HG03469 (cell line): Measurements from ENCODE around the gene DHX29.
"Not testable (repeated sequence)": the region's sequence is repeated elsewhere in the genome, so short reads cannot be mapped to it uniquely, and the experiment has no call there.

ENCODE experiments used
- ATAC-seq: cut with Tn5 transposase; IDR thresholded peaks from one replicate; pipeline ENCODE4 v1.9.1; 2021; ENCODE audit warnings: mild to moderate bottlenecking, moderate library complexity, moderate number of reproducible peaks; ENCODE audit not compliant: unreplicated experiment

Gene DHX29

GRCh38 chr5:55318237-55318636 lies 10.7 kb upstream of the DHX29 start:
- ATAC-seq: not testable (repeated sequence)

GRCh38 chr5:55316837-55317236 lies 9.3 kb upstream of the DHX29 start:
- ATAC-seq: no peak

- ATAC-seq: no peak
Observed at GRCh38 chr5:55316289-55316688, 8.8 kb upstream of the DHX29 start.

GRCh38 chr5:55313870-55314617 lies 6.5 kb upstream of the DHX29 start:
- ATAC-seq: no peak

GRCh38 chr5:55308254-55308836 lies 851 bp upstream of the DHX29 start:
- ATAC-seq: no peak

- no peak for ATAC-seq
Observed at GRCh38 chr5:55306641-55307382, 682 bp downstream of the DHX29 start.

- ATAC-seq: no peak
Observed at GRCh38 chr5:55305345-55305744, 2.1 kb downstream of the DHX29 start.

- ATAC-seq: no peak
Observed at GRCh38 chr5:55304584-55304983, 2.9 kb downstream of the DHX29 start.

GRCh38 chr5:55303238-55303690 lies 4.2 kb downstream of the DHX29 start:
- ATAC-seq: no peak

- ATAC-seq: no peak
Observed at GRCh38 chr5:55300890-55301289, 6.6 kb downstream of the DHX29 start.

GRCh38 chr5:55294935-55295334 lies 12.6 kb downstream of the DHX29 start:
- ATAC-seq: no peak

GRCh38 chr5:55290991-55291390 lies 16.5 kb downstream of the DHX29 start:
- no peak for ATAC-seq

- no peak for ATAC-seq
Observed at GRCh38 chr5:55289808-55290207, 17.7 kb downstream of the DHX29 start.

GRCh38 chr5:55286411-55286933 lies 21.0 kb downstream of the DHX29 start:
- ATAC-seq: no peak

- ATAC-seq: no peak
Observed at GRCh38 chr5:55278778-55279177, 28.7 kb downstream of the DHX29 start.

- no peak for ATAC-seq
Observed at GRCh38 chr5:55276771-55277170, 30.7 kb downstream of the DHX29 start.

GRCh38 chr5:55258339-55258738 lies 49.2 kb downstream of the DHX29 start:
- ATAC-seq: no peak

- no peak for ATAC-seq
Observed at GRCh38 chr5:55254802-55255201, 52.7 kb downstream of the DHX29 start.

- ATAC-seq: no peak
Observed at GRCh38 chr5:55250064-55250463, 57.4 kb downstream of the DHX29 start.

GRCh38 chr5:55241746-55242145 lies 65.7 kb downstream of the DHX29 start:
- no peak for ATAC-seq

GRCh38 chr5:55236800-55237199 lies 70.7 kb downstream of the DHX29 start:
- no peak for ATAC-seq
